HepG2 (cell line): Measurements from ENCODE around the gene IQSEC1. TPM values are rescaled to one million over a fixed set of nuclear protein-coding genes. Genes with fewer than 3 reads are reported as not detected.
A peak's percentile ranks its signal among the peaks of the same experiment; 100 is the strongest.

Source experiments
- ADNP ChIP-seq: sonication (generic); formaldehyde crosslinking; IDR thresholded peaks from 2 replicates; pipeline ENCODE4 v1.4.0; 2020; ENCODE audit warnings: missing genetic modification reagents
- ARNT ChIP-seq: fragments of 450-650 bp; IDR thresholded peaks from 2 replicates; pipeline ENCODE4 v1.6.1; 2017
- GMEB2 ChIP-seq: IDR thresholded peaks from 2 replicates; pipeline ENCODE4 v1.6.1; 2016; ENCODE audit warnings: missing biosample characterization, missing genetic modification reagents, low read depth
- IKZF5 ChIP-seq: IDR thresholded peaks from 2 replicates; pipeline ENCODE4 v1.6.1; 2018; ENCODE audit warnings: missing genetic modification reagents, mild to moderate bottlenecking, missing compliant biosample characterization
- KLF13 ChIP-seq: sonication (generic); formaldehyde crosslinking; IDR thresholded peaks from 2 replicates; pipeline ENCODE4 v1.4.0; 2020; ENCODE audit warnings: mild to moderate bottlenecking, missing genetic modification reagents
- MXD3 ChIP-seq: IDR thresholded peaks from 2 replicates; pipeline ENCODE4 v1.6.1; 2016; ENCODE audit warnings: mild to moderate bottlenecking, missing biosample characterization, missing genetic modification reagents
- MXD4 ChIP-seq: IDR thresholded peaks from 2 replicates; pipeline ENCODE4 v1.6.1; 2016; ENCODE audit warnings: mild to moderate bottlenecking, missing biosample characterization, missing genetic modification reagents
- NBN ChIP-seq: fragments of 450-650 bp; conservative IDR thresholded peaks from 2 replicates; pipeline ENCODE4 v1.6.1; 2017
- PPARG ChIP-seq: conservative IDR thresholded peaks from 2 replicates; pipeline ENCODE4 v1.6.1; 2016; ENCODE audit warnings: missing biosample characterization, missing genetic modification reagents
- PRDM4 ChIP-seq: sonication (generic); formaldehyde crosslinking; IDR thresholded peaks from 2 replicates; pipeline ENCODE4 v1.9.0; 2021; ENCODE audit warnings: missing genetic modification reagents, borderline replicate concordance
- RXRA ChIP-seq: sonication (generic); formaldehyde crosslinking; IDR thresholded peaks from 2 replicates; pipeline ENCODE4 v1.5.1; 2020; ENCODE audit warnings: missing genetic modification reagents
- SIN3A ChIP-seq: IDR thresholded peaks from 2 replicates; pipeline ENCODE4 v1.6.1; 2011; ENCODE audit warnings: low read depth, mild to moderate bottlenecking, control low read depth, low read length, borderline replicate concordance
- SMAD3 ChIP-seq: sonication (generic); formaldehyde crosslinking; IDR thresholded peaks from 2 replicates; pipeline ENCODE4 v1.4.0; 2020; ENCODE audit warnings: missing genetic modification reagents
- TRIM22 ChIP-seq: fragments of 450-650 bp; IDR thresholded peaks from 2 replicates; pipeline ENCODE4 v1.6.1; 2017
- ZFP91 ChIP-seq: sonication (generic); formaldehyde crosslinking; IDR thresholded peaks from 2 replicates; pipeline ENCODE4 v1.9.0; 2022; ENCODE audit warnings: missing genetic modification reagents, mild to moderate bottlenecking, borderline replicate concordance
- ZNF567 ChIP-seq: sonication (generic); formaldehyde crosslinking; IDR thresholded peaks from 2 replicates; pipeline ENCODE4 v1.8.1; 2023; ENCODE audit warnings: mild to moderate bottlenecking, missing genetic modification reagents, borderline replicate concordance
- ZNF629 ChIP-seq: sonication (generic); formaldehyde crosslinking; conservative IDR thresholded peaks from 2 replicates; pipeline ENCODE4 v1.5.0; 2020; ENCODE audit warnings: missing genetic modification reagents
- ZNF770 ChIP-seq: sonication (generic); formaldehyde crosslinking; IDR thresholded peaks from 2 replicates; pipeline ENCODE4 v1.5.0; 2020; ENCODE audit warnings: mild to moderate bottlenecking, missing genetic modification reagents
- polyA plus RNA-seq, 8 experiments: library from polyadenylated mRNA; depleted of rRNA in 3 of 8; stranded (reverse) in 7 of 8; unstranded in 1 of 8; fragments of >200 nt; fragmentation: Illumina TruSeq in 4 of 8; extraction: Trizol in 4 of 8; gene quantifications; 2 replicates each; pipeline versions ENCODE4 v1.2.1 to v1.2.3, GENCODE V29; 2011 to 2016; ENCODE audit warnings: low read depth in 4 of 8, missing spikeins in 1 of 8, mixed read lengths in 1 of 8; ENCODE audit not compliant: insufficient read depth in 1 of 8
- total RNA-seq, 5 experiments: library from RNA; depleted of rRNA; stranded (reverse); fragments of >200 nt; fragmentation: Illumina TruSeq; extraction: Trizol; gene quantifications; 2 replicates each; pipeline ENCODE4 v1.2.3, GENCODE V29; 2016; ENCODE audit warnings: low read depth in 1 of 5

IQSEC1 gene
- total and polyA plus RNA-seq, 2 of the 13 experiments (the other 11 are each of a cell fraction or from before 2014, with no cell fraction given) = 17.4 to 20.2 TPM

- no peak for TF ChIP-seq GMEB2
- no peak for TF ChIP-seq ZNF770 (CRISPR knock-in tag)
- no peak for TF ChIP-seq ZNF567 (CRISPR knock-in tag)
- peak; percentile 86; the same call in 1 of the 2 replicates for TF ChIP-seq SIN3A
- TF ChIP-seq IKZF5 = no peak
- no peak for TF ChIP-seq NBN
- TF ChIP-seq ARNT = no peak
- no peak for TF ChIP-seq ADNP
- no peak for TF ChIP-seq KLF13
- no peak for TF ChIP-seq SMAD3 (CRISPR knock-in tag)
- TF ChIP-seq TRIM22 = no peak
- 0 out of 2 replicates have a peak, but pooled peaks have one; percentile 27 for TF ChIP-seq PPARG (CRISPR knock-in tag)
- TF ChIP-seq RXRA (CRISPR knock-in tag) = 0 out of 2 replicates have a peak, but pooled peaks have one; percentile 13
- TF ChIP-seq ZFP91 (CRISPR knock-in tag) = peak; percentile 96
- peak; percentile 70; the same call in 1 of the 2 replicates for TF ChIP-seq MXD4 (CRISPR knock-in tag)
- no peak for TF ChIP-seq PRDM4 (CRISPR knock-in tag)
- TF ChIP-seq MXD3 (CRISPR knock-in tag) = no peak
- TF ChIP-seq ZNF629 (CRISPR knock-in tag) = no peak
These were observed 80.4 kb downstream of the IQSEC1 start (continued) for GRCh38 chr3:12992629-12993516.
